Loucy (cell line): Measurements from ENCODE around the gene LAIR2.

Experiments used
- H2AFZ ChIP-seq: fragments of 200-600 bp; sonication (generic); 2 replicates; pipeline ENCODE4 v1.6.0; 2016; ENCODE audit warnings: antibody characterized with exemption, mild to moderate bottlenecking, low read length, moderate library complexity
- H3F3A ChIP-seq: fragments of 200-600 bp; 2 replicates; pipeline ENCODE4 v1.6.0; 2016; ENCODE audit warnings: antibody characterized with exemption, low read depth, mild to moderate bottlenecking
- H3K27me3 ChIP-seq: fragments of 200-600 bp; sonication (generic); 2 replicates; pipeline ENCODE4 v1.6.1; 2014; ENCODE audit warnings: low read length, mild to moderate bottlenecking; ENCODE audit not compliant: insufficient read depth, poor library complexity, severe bottlenecking
- H3K36me3 ChIP-seq: fragments of 200-600 bp; sonication (generic); 2 replicates; pipeline ENCODE4 v1.6.1; 2016; ENCODE audit warnings: low read length; ENCODE audit not compliant: insufficient read depth
- H3K4me1 ChIP-seq: fragments of 200-600 bp; sonication (generic); 2 replicates; pipeline ENCODE4 v1.5.1; 2014; ENCODE audit warnings: low read length, mild to moderate bottlenecking; ENCODE audit not compliant: insufficient read depth, poor library complexity, severe bottlenecking
- H3K4me2 ChIP-seq: fragments of 200-600 bp; sonication (generic); 2 replicates; pipeline ENCODE4 v1.6.0; 2014; ENCODE audit warnings: antibody characterized with exemption, low read length, low read depth, mild to moderate bottlenecking; ENCODE audit not compliant: poor library complexity, severe bottlenecking
- H3K4me3 ChIP-seq: fragments of 200-600 bp; sonication (generic); 2 replicates; pipeline ENCODE4 v1.5.1; 2014; ENCODE audit warnings: low read length, mild to moderate bottlenecking, mixed read lengths; ENCODE audit not compliant: poor library complexity, severe bottlenecking
- H3K79me2 ChIP-seq: fragments of 200-600 bp; sonication (generic); 2 replicates; pipeline ENCODE4 v1.6.1; 2014; ENCODE audit warnings: low read length; ENCODE audit not compliant: insufficient read depth
- H3K9ac ChIP-seq: fragments of 200-600 bp; sonication (generic); 2 replicates; pipeline ENCODE4 v1.6.0; 2014; ENCODE audit warnings: mild to moderate bottlenecking, low read depth, low read length, moderate library complexity; ENCODE audit not compliant: poor library complexity, severe bottlenecking
- H3K9me2 ChIP-seq: fragments of 200-600 bp; sonication (generic); replicated peaks from 2 replicates; pipeline ENCODE4 v1.6.1; 2016; ENCODE audit warnings: low read depth, low read length, mixed read lengths
- H3K9me3 ChIP-seq: fragments of 200-600 bp; sonication (generic); 2 replicates; pipeline ENCODE4 v1.6.1; 2014; ENCODE audit warnings: mild to moderate bottlenecking, antibody characterized with exemption, low read length, low read depth; ENCODE audit not compliant: insufficient read depth
- H4K20me1 ChIP-seq: fragments of 200-600 bp; sonication (generic); 2 replicates; pipeline ENCODE4 v1.6.0; 2014; ENCODE audit warnings: antibody characterized with exemption, low read length, mild to moderate bottlenecking; ENCODE audit not compliant: insufficient read depth, poor library complexity, severe bottlenecking
- CTCF ChIP-seq: fragments of 200-600 bp; sonication (generic); conservative IDR thresholded peaks from 2 replicates; pipeline ENCODE4 v1.5.1; 2014; ENCODE audit warnings: mild to moderate bottlenecking, antibody characterized with exemption, low read length
- EZH2phosphoT487 ChIP-seq: fragments of 200-600 bp; IDR thresholded peaks from 2 replicates; pipeline ENCODE4 v1.6.1; 2018; ENCODE audit warnings: antibody characterized with exemption, mild to moderate bottlenecking, moderate library complexity, borderline replicate concordance

Gene LAIR2

GRCh38 chr19:54458648-54459281 is 43.9 kb upstream of the LAIR2 start:
- Histone ChIP-seq H3K9me2 (no peaks in the 10 kb centered on the region), H3K36me3 (peaks cover 73% of the 10 kb centered on the region; the same call in 1 of the 2 replicates), H3K9ac (no peak overlapping the region), H3K4me1 (peaks cover under 1% of the 10 kb centered on the region), H3K4me3 (no peak overlapping the region), H3K4me2 (no peak overlapping the region), H2AFZ (no peak overlapping the region), H3K27me3 (no peaks in the 10 kb centered on the region), H4K20me1 (peaks cover 39% of the 10 kb centered on the region), H3K9me3 (no peaks in the 10 kb centered on the region), H3K79me2 (peaks cover 16% of the 10 kb centered on the region; the same call in 1 of the 2 replicates), H3F3A (peaks cover 5% of the 10 kb centered on the region; the same call in 1 of the 2 replicates)
- TF ChIP-seq EZH2phosphoT487 (no peak), CTCF (no peak)

- peaks cover 8% of the 10 kb centered on the region for H3K4me1 ChIP-seq
- no peak overlapping the region for H3K4me2 ChIP-seq
- no peaks in the 10 kb centered on the region for H3K27me3 ChIP-seq
- no peak overlapping the region for H2AFZ ChIP-seq
- H4K20me1 ChIP-seq, result peaks cover 36% of the 10 kb centered on the region
- H3K9me3 ChIP-seq, result no peaks in the 10 kb centered on the region
- H3K36me3 ChIP-seq, result peaks cover 65% of the 10 kb centered on the region; the same call in 1 of the 2 replicates
- no peaks in the 10 kb centered on the region for H3K9me2 ChIP-seq
- H3K4me3 ChIP-seq, result no peak overlapping the region
- TF ChIP-seq EZH2phosphoT487, result no peak
- TF ChIP-seq CTCF, result no peak
- peaks cover 5% of the 10 kb centered on the region; the same call in 1 of the 2 replicates for H3F3A ChIP-seq
- peaks cover 8% of the 10 kb centered on the region; the same call in 1 of the 2 replicates for H3K79me2 ChIP-seq
- H3K9ac ChIP-seq, result no peak overlapping the region
These were observed 43.1 kb upstream of the LAIR2 start for GRCh38 chr19:54459282-54460229.

- Histone ChIP-seq H3K27me3 (no peaks in the 10 kb centered on the region), H3F3A (peaks cover 5% of the 10 kb centered on the region; the same call in 1 of the 2 replicates), H3K4me3 (no peak overlapping the region), H3K9ac (no peak overlapping the region), H3K9me3 (no peaks in the 10 kb centered on the region), H3K4me1 (peaks cover 8% of the 10 kb centered on the region), H3K36me3 (peaks cover 56% of the 10 kb centered on the region; the same call in 1 of the 2 replicates), H3K79me2 (peaks cover under 1% of the 10 kb centered on the region; the same call in 1 of the 2 replicates), H3K9me2 (no peaks in the 10 kb centered on the region), H4K20me1 (peaks cover 29% of the 10 kb centered on the region), H2AFZ (no peak overlapping the region), H3K4me2 (no peak overlapping the region)
- TF ChIP-seq CTCF (no peak), EZH2phosphoT487 (no peak)
These were observed 42.2 kb upstream of the LAIR2 start for GRCh38 chr19:54460230-54461005.
